HG02852 (cell line): ENCODE measurements around the gene ARHGAP8.

ENCODE experiments used
- ATAC-seq: cut with Tn5 transposase; IDR thresholded peaks from one replicate; pipeline ENCODE4 v1.9.1; 2021; ENCODE audit warnings: mild to moderate bottlenecking, moderate library complexity; ENCODE audit not compliant: unreplicated experiment

Gene ARHGAP8

GRCh38 chr22:44882226-44882905 is 130.0 kb downstream of the ARHGAP8 start:
- ATAC-seq: no peak

GRCh38 chr22:44883011-44883421 is 130.6 kb downstream of the ARHGAP8 start:
- no peak for ATAC-seq

- ATAC-seq: no peak
These were observed 132.2 kb downstream of the ARHGAP8 start for GRCh38 chr22:44884562-44884961.

- no peak for ATAC-seq
These were observed 132.8 kb downstream of the ARHGAP8 start for GRCh38 chr22:44884968-44885805.

GRCh38 chr22:44885806-44886360 is 133.5 kb downstream of the ARHGAP8 start:
- ATAC-seq: no peak

GRCh38 chr22:44887941-44888366 is 135.6 kb downstream of the ARHGAP8 start:
- no peak for ATAC-seq

- ATAC-seq: no peak
These were observed 136.3 kb downstream of the ARHGAP8 start for GRCh38 chr22:44888491-44889254.

- no peak for ATAC-seq
These were observed 137.0 kb downstream of the ARHGAP8 start for GRCh38 chr22:44889255-44889878.

- no peak for ATAC-seq
These were observed 138.3 kb downstream of the ARHGAP8 start for GRCh38 chr22:44890416-44891292.

GRCh38 chr22:44891293-44891747 is 138.9 kb downstream of the ARHGAP8 start:
- ATAC-seq: no peak

- ATAC-seq: no peak
These were observed 139.4 kb downstream of the ARHGAP8 start for GRCh38 chr22:44891791-44892190.

- no peak for ATAC-seq
These were observed 139.9 kb downstream of the ARHGAP8 start for GRCh38 chr22:44892243-44892642.

- ATAC-seq: no peak
These were observed 140.7 kb downstream of the ARHGAP8 start for GRCh38 chr22:44892803-44893730.

GRCh38 chr22:44893731-44894080 is 141.3 kb downstream of the ARHGAP8 start:
- no peak for ATAC-seq

GRCh38 chr22:44894321-44894720 is 141.9 kb downstream of the ARHGAP8 start:
- no peak for ATAC-seq

- no peak for ATAC-seq
These were observed 142.4 kb downstream of the ARHGAP8 start for GRCh38 chr22:44894782-44895181.

- ATAC-seq: no peak
These were observed 143.1 kb downstream of the ARHGAP8 start for GRCh38 chr22:44895296-44896055.

- no peak for ATAC-seq
These were observed 145.9 kb downstream of the ARHGAP8 start for GRCh38 chr22:44898236-44898635.
